ENCODE measurements around the gene WDR86. TPM values are rescaled to one million over a fixed set of nuclear protein-coding genes. Genes with fewer than 3 reads are reported as not detected.
A peak's percentile ranks its signal among the peaks of the same experiment; 100 is the strongest.

WDR86 gene
- total and polyA plus RNA-seq, 8 donors: 0.85 to 24.1 (median 19.5) TPM

DNA sequence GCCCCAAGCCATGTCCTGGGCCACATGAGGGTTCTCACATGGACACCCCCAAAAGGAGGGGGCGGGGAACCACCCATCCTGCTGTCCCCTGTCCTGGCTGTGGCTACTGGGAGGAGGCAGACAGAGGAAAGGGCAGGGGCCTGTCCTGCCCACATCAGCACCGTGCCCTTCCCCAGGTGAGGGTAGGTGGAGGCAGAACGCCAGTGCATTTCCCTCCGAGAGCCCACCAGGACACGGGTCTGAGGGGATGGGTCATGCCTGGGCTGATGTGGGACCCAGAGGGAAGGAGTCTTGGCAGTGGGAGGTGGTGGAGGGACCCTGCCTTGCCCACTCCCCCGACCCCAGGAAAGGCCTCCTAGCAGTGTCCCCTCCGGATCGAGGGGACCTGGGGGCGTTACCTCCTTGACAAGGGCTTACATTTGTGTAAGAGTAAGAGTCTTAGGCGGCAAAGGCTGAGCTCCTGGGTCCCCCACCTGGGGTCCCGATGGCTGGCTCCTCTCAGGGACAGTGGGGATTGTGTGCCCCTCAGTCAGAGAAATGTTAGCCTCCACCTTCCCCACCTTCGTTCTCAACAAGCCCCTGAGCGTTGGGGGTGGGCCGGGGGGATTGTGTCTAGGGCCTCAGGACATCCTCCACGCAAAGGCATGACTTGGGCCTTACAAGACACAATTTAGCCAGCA is 24.0 kb upstream of the WDR86 start:
- intact Hi-C loops (cut with DNase I): no loop called here

DNA sequence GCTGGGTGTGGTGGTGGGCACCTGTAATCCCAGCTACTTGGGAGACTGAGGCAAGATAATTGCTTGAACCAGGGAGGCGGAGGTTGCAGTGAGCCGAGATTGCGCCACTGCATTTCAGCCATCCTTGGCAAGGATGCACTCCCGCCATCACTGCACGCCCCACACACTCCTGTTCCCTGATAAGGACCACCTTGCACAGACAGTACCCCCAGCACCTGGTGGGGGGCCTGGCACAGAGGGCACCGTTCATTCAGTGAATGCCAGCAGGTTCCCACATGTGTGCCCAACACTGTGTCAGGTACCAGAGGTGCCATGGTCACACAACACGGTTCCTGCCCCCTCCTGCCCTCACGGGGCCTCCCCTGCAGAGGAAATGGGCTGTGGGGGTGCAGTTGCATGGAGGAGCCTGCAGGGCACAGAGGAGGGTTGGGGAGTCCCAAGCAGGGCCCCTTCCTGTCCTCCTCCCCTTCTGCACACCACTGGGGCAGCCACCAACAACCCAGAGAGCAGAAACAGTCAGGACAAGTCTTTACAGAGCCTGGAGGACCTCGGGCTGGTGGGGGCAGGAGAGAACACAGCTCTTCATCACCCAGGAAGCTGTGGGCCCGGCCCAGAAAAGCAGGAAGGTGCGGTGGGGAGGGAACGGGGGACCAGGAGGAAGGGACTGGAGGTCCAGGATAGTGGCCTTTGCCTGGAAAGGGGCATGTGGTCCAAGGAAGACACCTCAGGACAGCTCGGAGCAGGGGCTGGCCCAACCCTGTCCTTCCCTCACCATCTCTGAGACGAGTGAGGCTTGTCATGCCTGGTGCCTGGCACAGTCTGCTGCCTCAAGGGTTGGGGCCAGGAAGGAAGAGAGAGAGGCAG is 23.1 kb upstream of the WDR86 start:
- H3K4me1 ChIP-seq: peaks cover 19 to 20% of the 10 kb centered on the region in 2 donors
- intact Hi-C loops (cut with DNase I): no loop called here
- H3K9me3 ChIP-seq: no peaks in the 10 kb centered on the region
- H3K36me3 ChIP-seq: no peaks in the 10 kb centered on the region
- H3K27me3 ChIP-seq: peaks cover 0 to 11% of the 10 kb centered on the region in 2 donors
- peak in 1 of 4 donors; percentile 20 for DNase-seq
- H3K4me3 ChIP-seq: no peak overlapping the region
- no peak for ATAC-seq
- peak in 1 of 2 donors; percentile 20 for TF ChIP-seq CTCF (IDR thresholded peaks at IDR 0.05)
- no peak overlapping the region for H3K27ac ChIP-seq

More for the DNA sequence above, 24.0 kb upstream of the WDR86 start:
- DNase-seq (peak in 1 of 4 donors; percentile 30), ATAC-seq (no peak)
- H3K9me3 ChIP-seq: no peaks in the 10 kb centered on the region
- no peaks in the 10 kb centered on the region for H3K36me3 ChIP-seq
- H3K4me3 ChIP-seq: no peak overlapping the region
- no peak for TF ChIP-seq CTCF (IDR thresholded peaks at IDR 0.05)
- peaks cover 11 to 14% of the 10 kb centered on the region in 2 donors for H3K4me1 ChIP-seq
- H3K27ac ChIP-seq: no peak overlapping the region
- peaks cover 0 to 21% of the 10 kb centered on the region in 2 donors for H3K27me3 ChIP-seq

- no peak for ATAC-seq
- peaks cover 26 to 28% of the 10 kb centered on the region in 2 donors for H3K4me1 ChIP-seq
- H3K27ac ChIP-seq: no peak overlapping the region
- no peak overlapping the region for H3K4me3 ChIP-seq
- peak in 1 of 4 donors; percentile 26 for DNase-seq
- H3K36me3 ChIP-seq: no peaks in the 10 kb centered on the region
- intact Hi-C loops (cut with DNase I): no loop called here
- H3K9me3 ChIP-seq: no peaks in the 10 kb centered on the region
- peaks cover 0 to 15% of the 10 kb centered on the region in 2 donors for H3K27me3 ChIP-seq
- no peak for TF ChIP-seq CTCF (IDR thresholded peaks at IDR 0.05)
These were observed 22.0 kb upstream of the WDR86 start for GRCh38 chr7:151431768-151432311.

- H3K36me3 ChIP-seq: no peaks in the 10 kb centered on the region
- ATAC-seq (no peak), DNase-seq (peak in 1 of 4 donors; percentile 29)
- H3K9me3 ChIP-seq: no peaks in the 10 kb centered on the region
- no peak for TF ChIP-seq CTCF (IDR thresholded peaks at IDR 0.05)
- no peak overlapping the region for H3K27ac ChIP-seq
- intact Hi-C loops (cut with DNase I): no loop called here
- H3K4me1 ChIP-seq: peaks cover 28% of the 10 kb centered on the region in 2 donors
- peaks cover 0 to 16% of the 10 kb centered on the region in 2 donors for H3K27me3 ChIP-seq
- H3K4me3 ChIP-seq: no peak overlapping the region
These were observed 21.5 kb upstream of the WDR86 start for GRCh38 chr7:151431281-151431767.
